SK-N-SH treated with all-trans-retinoic acid at 6 μM for 48 hours (cell line): ENCODE measurements around the gene BARHL1.

Experiments used
- ATAC-seq: fragments of 200-7000 bp; cut with Tn5 transposase; 3 replicates; pipeline ENCODE4 v1.9.1; 2020; ENCODE audit warnings: mild to moderate bottlenecking, moderate library complexity
- ARNTL ChIP-seq: fragments of 450-650 bp; formaldehyde crosslinking; IDR thresholded peaks from 2 replicates; pipeline ENCODE4 v1.5.0; 2020; ENCODE audit warnings: low read depth, mild to moderate bottlenecking, moderate library complexity, borderline replicate concordance
- BACH2 ChIP-seq: fragments of 250-450 bp; sonication (Bioruptor Pico); IDR thresholded peaks from 2 replicates; pipeline ENCODE4 v1.9.0; 2021; ENCODE audit warnings: mild to moderate bottlenecking, borderline replicate concordance
- CSDC2 ChIP-seq: fragments of 250-450 bp; sonication (Bioruptor Pico); IDR thresholded peaks from 2 replicates; pipeline ENCODE4 v1.5.0; 2020; ENCODE audit warnings: mild to moderate bottlenecking, moderate library complexity
- ESRRG ChIP-seq: fragments of 250-450 bp; sonication (Bioruptor Pico); IDR thresholded peaks from 2 replicates; pipeline ENCODE4 v1.6.1; 2021; ENCODE audit warnings: mild to moderate bottlenecking
- GLIS3 ChIP-seq: fragments of 250-450 bp; sonication (Bioruptor Pico); IDR thresholded peaks from 2 replicates; pipeline ENCODE4 v1.5.0; 2020; ENCODE audit warnings: mild to moderate bottlenecking, moderate library complexity
- ISL1 ChIP-seq: fragments of 250-450 bp; sonication (Bioruptor Pico); IDR thresholded peaks from 2 replicates; pipeline ENCODE4 v2.1.2; 2022; ENCODE audit warnings: mild to moderate bottlenecking, moderate library complexity
- OSR1 ChIP-seq: fragments of 250-450 bp; sonication (Bioruptor Pico); IDR thresholded peaks from 2 replicates; pipeline ENCODE4 v1.8.0; 2022; ENCODE audit warnings: moderate library complexity, mild to moderate bottlenecking, inconsistent platforms
- RARB ChIP-seq: fragments of 250-450 bp; sonication (Bioruptor Pico); IDR thresholded peaks from 2 replicates; pipeline ENCODE4 v1.8.0; 2021; ENCODE audit warnings: mild to moderate bottlenecking, moderate library complexity
- SNAI2 ChIP-seq: fragments of 250-450 bp; sonication (Bioruptor Pico); IDR thresholded peaks from 2 replicates; pipeline ENCODE4 v1.5.0; 2020; ENCODE audit warnings: mild to moderate bottlenecking, moderate library complexity
- TCF4 ChIP-seq: fragments of 250-450 bp; sonication (Bioruptor Pico); IDR thresholded peaks from 2 replicates; pipeline ENCODE4 v1.8.0; 2021; ENCODE audit warnings: mild to moderate bottlenecking, moderate library complexity, borderline replicate concordance
- TOX ChIP-seq: fragments of 250-450 bp; sonication (Bioruptor Pico); IDR thresholded peaks from 2 replicates; pipeline ENCODE4 v1.8.0; 2021; ENCODE audit warnings: mild to moderate bottlenecking, moderate library complexity, borderline replicate concordance
- ZC3H10 ChIP-seq: fragments of 250-450 bp; sonication (Bioruptor Pico); IDR thresholded peaks from 2 replicates; pipeline ENCODE4 v1.5.1; 2021; ENCODE audit warnings: mild to moderate bottlenecking, moderate library complexity
- ZFP30 ChIP-seq: fragments of 450-650 bp; formaldehyde crosslinking; IDR thresholded peaks from 2 replicates; pipeline ENCODE4 v1.5.0; 2022; ENCODE audit warnings: mild to moderate bottlenecking, moderate library complexity
- ZNF565 ChIP-seq: fragments of 450-650 bp; formaldehyde crosslinking; conservative IDR thresholded peaks from 2 replicates; pipeline ENCODE4 v1.5.0; 2020; ENCODE audit warnings: low read depth, mild to moderate bottlenecking, moderate library complexity
- ZNF8 ChIP-seq: fragments of 450-650 bp; formaldehyde crosslinking; IDR thresholded peaks from 2 replicates; pipeline ENCODE4 v1.5.0; 2020; ENCODE audit warnings: mild to moderate bottlenecking, moderate library complexity
- TF ChIP-seq, protein P1 (sequence below): fragments of 250-450 bp; sonication (Bioruptor Pico); IDR thresholded peaks from 2 replicates; pipeline ENCODE4 v1.8.0; 2020; ENCODE audit warnings: mild to moderate bottlenecking, moderate library complexity, borderline replicate concordance
- TF ChIP-seq, protein P2 (sequence below): fragments of 250-450 bp; sonication (Bioruptor Pico); IDR thresholded peaks from 2 replicates; pipeline ENCODE4 v1.5.0; 2020; ENCODE audit warnings: mild to moderate bottlenecking, moderate library complexity
- TF ChIP-seq, protein P3 (sequence below): fragments of 250-450 bp; sonication (Bioruptor Pico); IDR thresholded peaks from 2 replicates; pipeline ENCODE4 v1.8.0; 2021; ENCODE audit warnings: low read depth, mild to moderate bottlenecking, moderate library complexity, borderline replicate concordance
- TF ChIP-seq, protein P4 (sequence below): fragments of 250-450 bp; sonication (Bioruptor Pico); IDR thresholded peaks from 2 replicates; pipeline ENCODE4 v1.5.1; 2021; ENCODE audit warnings: mild to moderate bottlenecking, moderate library complexity
- TF ChIP-seq, protein P5 (sequence below): fragments of 250-450 bp; sonication (Bioruptor Pico); IDR thresholded peaks from 2 replicates; pipeline ENCODE4 v1.5.1; 2020; ENCODE audit warnings: low read depth, mild to moderate bottlenecking, moderate library complexity

The BARHL1 gene

DNA sequence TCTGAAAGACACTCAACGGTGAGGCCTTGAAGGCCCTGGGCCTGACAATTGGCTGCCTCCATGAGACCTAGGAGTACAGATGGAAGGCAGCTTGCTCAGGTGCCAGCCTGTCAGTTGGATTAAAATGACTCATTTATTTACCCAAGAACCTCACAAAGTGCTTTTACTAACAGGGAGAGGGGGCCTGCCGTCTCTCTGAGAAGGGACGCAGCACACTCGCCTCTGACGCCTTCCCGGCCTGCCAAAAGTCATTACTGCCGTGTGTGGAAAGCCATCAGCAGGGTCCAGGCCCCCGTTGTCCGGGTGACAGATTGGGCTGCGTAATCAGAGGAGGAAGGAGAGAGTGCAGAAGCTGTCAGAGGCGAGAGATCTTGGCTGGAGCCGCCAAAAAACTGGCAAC, 54.9 kb downstream of the BARHL1 start:
- no peak for ATAC-seq
- TF ChIP-seq, protein P1, sequence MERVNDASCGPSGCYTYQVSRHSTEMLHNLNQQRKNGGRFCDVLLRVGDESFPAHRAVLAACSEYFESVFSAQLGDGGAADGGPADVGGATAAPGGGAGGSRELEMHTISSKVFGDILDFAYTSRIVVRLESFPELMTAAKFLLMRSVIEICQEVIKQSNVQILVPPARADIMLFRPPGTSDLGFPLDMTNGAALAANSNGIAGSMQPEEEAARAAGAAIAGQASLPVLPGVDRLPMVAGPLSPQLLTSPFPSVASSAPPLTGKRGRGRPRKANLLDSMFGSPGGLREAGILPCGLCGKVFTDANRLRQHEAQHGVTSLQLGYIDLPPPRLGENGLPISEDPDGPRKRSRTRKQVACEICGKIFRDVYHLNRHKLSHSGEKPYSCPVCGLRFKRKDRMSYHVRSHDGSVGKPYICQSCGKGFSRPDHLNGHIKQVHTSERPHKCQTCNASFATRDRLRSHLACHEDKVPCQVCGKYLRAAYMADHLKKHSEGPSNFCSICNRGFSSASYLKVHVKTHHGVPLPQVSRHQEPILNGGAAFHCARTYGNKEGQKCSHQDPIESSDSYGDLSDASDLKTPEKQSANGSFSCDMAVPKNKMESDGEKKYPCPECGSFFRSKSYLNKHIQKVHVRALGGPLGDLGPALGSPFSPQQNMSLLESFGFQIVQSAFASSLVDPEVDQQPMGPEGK: no peak
- no peak for TF ChIP-seq ESRRG
- TF ChIP-seq BACH2 (CRISPR knock-in tag): no peak
- TF ChIP-seq GLIS3 (CRISPR knock-in tag): no peak
- no peak for TF ChIP-seq ISL1 (CRISPR knock-in tag)
- no peak for TF ChIP-seq SNAI2 (CRISPR knock-in tag)
- no peak for TF ChIP-seq ZNF565 (CRISPR knock-in tag)
- no peak for TF ChIP-seq ZC3H10
- TF ChIP-seq, protein P2, sequence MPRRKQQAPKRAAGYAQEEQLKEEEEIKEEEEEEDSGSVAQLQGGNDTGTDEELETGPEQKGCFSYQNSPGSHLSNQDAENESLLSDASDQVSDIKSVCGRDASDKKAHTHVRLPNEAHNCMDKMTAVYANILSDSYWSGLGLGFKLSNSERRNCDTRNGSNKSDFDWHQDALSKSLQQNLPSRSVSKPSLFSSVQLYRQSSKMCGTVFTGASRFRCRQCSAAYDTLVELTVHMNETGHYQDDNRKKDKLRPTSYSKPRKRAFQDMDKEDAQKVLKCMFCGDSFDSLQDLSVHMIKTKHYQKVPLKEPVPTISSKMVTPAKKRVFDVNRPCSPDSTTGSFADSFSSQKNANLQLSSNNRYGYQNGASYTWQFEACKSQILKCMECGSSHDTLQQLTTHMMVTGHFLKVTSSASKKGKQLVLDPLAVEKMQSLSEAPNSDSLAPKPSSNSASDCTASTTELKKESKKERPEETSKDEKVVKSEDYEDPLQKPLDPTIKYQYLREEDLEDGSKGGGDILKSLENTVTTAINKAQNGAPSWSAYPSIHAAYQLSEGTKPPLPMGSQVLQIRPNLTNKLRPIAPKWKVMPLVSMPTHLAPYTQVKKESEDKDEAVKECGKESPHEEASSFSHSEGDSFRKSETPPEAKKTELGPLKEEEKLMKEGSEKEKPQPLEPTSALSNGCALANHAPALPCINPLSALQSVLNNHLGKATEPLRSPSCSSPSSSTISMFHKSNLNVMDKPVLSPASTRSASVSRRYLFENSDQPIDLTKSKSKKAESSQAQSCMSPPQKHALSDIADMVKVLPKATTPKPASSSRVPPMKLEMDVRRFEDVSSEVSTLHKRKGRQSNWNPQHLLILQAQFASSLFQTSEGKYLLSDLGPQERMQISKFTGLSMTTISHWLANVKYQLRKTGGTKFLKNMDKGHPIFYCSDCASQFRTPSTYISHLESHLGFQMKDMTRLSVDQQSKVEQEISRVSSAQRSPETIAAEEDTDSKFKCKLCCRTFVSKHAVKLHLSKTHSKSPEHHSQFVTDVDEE (CRISPR knock-in tag): no peak
- no peak for TF ChIP-seq OSR1 (CRISPR knock-in tag)
- no peak for TF ChIP-seq ZNF8 (CRISPR knock-in tag)
- no peak for TF ChIP-seq TCF4 (CRISPR knock-in tag)
- TF ChIP-seq ARNTL (CRISPR knock-in tag): no peak

DNA sequence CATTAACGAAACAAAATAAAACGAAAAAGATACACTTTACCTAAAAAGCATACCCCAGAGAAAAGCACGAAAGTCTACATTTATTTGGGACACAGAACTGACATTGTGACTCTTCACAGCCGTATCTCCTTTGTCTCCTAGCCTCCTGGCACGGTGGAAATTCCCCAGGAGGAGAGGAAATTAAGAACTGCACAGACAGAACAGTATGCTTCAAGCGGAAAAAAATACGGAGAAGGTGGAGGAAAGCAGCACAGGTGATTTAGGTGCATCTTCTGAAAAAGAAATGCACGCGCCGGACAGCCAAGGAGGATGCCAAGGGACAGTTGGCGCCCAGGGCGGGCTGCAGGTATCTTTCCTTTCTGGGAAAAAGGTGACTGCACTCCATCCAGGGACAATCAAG, 55.4 kb downstream of the BARHL1 start:
- no peak for TF ChIP-seq TOX (CRISPR knock-in tag)
- TF ChIP-seq ZFP30: no peak
- no peak for TF ChIP-seq ARNTL (CRISPR knock-in tag)
- no peak for TF ChIP-seq ESRRG
- TF ChIP-seq ZNF8 (CRISPR knock-in tag): no peak
- TF ChIP-seq, protein P2 (CRISPR knock-in tag): no peak
- ATAC-seq: no peak

DNA sequence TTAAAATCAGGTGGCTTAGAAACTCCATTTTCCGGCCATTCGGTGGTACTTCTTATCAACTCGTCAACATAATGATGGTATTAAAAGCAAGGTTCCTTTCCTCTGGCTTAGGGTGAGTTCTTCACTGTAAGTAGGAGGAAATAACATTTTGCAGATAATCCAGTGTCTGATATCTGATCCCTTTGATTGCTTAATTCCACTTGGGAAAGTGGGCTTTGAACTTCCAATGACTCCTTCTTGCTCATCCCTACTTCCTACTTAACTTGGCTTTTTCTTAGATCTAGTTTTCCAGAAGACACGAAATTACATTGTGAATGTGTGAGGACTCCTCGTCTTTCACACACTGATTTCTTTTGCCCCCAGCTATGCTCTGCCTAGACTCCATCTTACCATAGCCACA, 55.8 kb downstream of the BARHL1 start:
- TF ChIP-seq ISL1 (CRISPR knock-in tag): no peak
- no peak for TF ChIP-seq SNAI2 (CRISPR knock-in tag)
- no peak for TF ChIP-seq ESRRG
- TF ChIP-seq TCF4 (CRISPR knock-in tag): no peak
- TF ChIP-seq RARB (CRISPR knock-in tag): no peak
- TF ChIP-seq, protein P3, sequence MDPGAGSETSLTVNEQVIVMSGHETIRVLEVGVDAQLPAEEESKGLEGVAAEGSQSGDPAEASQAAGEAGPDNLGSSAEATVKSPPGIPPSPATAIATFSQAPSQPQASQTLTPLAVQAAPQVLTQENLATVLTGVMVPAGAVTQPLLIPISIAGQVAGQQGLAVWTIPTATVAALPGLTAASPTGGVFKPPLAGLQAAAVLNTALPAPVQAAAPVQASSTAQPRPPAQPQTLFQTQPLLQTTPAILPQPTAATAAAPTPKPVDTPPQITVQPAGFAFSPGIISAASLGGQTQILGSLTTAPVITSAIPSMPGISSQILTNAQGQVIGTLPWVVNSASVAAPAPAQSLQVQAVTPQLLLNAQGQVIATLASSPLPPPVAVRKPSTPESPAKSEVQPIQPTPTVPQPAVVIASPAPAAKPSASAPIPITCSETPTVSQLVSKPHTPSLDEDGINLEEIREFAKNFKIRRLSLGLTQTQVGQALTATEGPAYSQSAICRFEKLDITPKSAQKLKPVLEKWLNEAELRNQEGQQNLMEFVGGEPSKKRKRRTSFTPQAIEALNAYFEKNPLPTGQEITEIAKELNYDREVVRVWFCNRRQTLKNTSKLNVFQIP: no peak
- TF ChIP-seq, protein P4, sequence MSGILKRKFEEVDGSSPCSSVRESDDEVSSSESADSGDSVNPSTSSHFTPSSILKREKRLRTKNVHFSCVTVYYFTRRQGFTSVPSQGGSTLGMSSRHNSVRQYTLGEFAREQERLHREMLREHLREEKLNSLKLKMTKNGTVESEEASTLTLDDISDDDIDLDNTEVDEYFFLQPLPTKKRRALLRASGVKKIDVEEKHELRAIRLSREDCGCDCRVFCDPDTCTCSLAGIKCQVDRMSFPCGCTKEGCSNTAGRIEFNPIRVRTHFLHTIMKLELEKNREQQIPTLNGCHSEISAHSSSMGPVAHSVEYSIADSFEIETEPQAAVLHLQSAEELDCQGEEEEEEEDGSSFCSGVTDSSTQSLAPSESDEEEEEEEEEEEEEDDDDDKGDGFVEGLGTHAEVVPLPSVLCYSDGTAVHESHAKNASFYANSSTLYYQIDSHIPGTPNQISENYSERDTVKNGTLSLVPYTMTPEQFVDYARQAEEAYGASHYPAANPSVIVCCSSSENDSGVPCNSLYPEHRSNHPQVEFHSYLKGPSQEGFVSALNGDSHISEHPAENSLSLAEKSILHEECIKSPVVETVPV (CRISPR knock-in tag): no peak
- TF ChIP-seq ZNF8 (CRISPR knock-in tag): no peak
- no peak for TF ChIP-seq BACH2 (CRISPR knock-in tag)
- TF ChIP-seq, protein P5, sequence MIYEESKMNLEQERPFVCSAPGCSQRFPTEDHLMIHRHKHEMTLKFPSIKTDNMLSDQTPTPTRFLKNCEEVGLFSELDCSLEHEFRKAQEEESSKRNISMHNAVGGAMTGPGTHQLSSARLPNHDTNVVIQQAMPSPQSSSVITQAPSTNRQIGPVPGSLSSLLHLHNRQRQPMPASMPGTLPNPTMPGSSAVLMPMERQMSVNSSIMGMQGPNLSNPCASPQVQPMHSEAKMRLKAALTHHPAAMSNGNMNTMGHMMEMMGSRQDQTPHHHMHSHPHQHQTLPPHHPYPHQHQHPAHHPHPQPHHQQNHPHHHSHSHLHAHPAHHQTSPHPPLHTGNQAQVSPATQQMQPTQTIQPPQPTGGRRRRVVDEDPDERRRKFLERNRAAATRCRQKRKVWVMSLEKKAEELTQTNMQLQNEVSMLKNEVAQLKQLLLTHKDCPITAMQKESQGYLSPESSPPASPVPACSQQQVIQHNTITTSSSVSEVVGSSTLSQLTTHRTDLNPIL (CRISPR knock-in tag): no peak
- TF ChIP-seq ZNF565 (CRISPR knock-in tag): no peak
- TF ChIP-seq CSDC2 (CRISPR knock-in tag): no peak
- ATAC-seq: no peak
